Myocyte (in vitro differentiated cells): ENCODE data around the gene MTF1. TPM values are rescaled to one million over a fixed set of nuclear protein-coding genes. Genes with fewer than 3 reads are reported as not detected.
A peak's percentile ranks its signal among the peaks of the same experiment; 100 is the strongest.

Experiments
- DNase-seq: peaks from one replicate; pipeline ENCODE4 v3.0.0-alpha.2; 2012; ENCODE audit warnings: low read depth
- total RNA-seq: library from RNA; depleted of rRNA; stranded (reverse); fragments of >200 nt; gene quantifications from 2 replicates; pipeline ENCODE4 v1.2.3, GENCODE V29; 2014

The MTF1 gene
- total RNA-seq, 1 donor from 2014 or later = 2.1 TPM

DNA sequence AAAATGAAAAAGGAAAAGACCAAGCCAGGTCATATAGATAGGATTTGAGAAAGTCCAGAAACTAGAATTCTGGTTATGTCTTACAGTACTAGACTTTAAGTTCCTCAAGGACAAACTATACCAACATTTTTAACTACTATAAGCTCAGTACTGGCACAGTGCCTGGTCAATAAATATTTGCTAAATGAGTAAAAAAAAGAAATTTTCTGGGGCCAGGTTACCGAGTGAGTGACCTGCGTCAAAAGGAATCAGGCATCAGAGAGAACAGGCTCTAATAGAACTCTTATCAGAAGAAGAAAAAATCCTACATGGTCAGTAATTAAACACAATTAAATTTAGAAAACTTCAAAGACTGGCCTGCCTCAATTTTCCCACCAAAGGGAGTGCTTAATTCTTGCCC lies 27.6 kb downstream of the MTF1 start:
- no peak for DNase-seq

DNA sequence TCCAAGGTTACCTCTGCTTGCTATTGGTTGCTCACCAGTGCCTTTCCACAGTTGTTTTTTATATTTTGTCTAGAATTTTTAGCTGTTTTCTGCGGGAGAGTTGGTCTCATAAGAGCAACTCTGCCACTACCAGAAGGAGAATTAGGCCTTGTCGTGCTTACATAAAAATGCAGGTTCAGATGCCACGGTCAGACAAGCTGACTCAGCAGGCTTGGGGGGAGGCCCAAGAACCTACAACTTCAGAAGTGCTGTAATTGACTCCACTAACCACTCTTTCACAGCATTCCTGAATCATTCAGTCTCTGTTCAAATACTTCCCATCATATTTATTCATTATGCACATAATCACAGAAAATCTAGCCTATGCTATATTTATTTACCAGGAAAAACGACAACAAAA lies 28.3 kb downstream of the MTF1 start:
- DNase-seq = no peak

DNA sequence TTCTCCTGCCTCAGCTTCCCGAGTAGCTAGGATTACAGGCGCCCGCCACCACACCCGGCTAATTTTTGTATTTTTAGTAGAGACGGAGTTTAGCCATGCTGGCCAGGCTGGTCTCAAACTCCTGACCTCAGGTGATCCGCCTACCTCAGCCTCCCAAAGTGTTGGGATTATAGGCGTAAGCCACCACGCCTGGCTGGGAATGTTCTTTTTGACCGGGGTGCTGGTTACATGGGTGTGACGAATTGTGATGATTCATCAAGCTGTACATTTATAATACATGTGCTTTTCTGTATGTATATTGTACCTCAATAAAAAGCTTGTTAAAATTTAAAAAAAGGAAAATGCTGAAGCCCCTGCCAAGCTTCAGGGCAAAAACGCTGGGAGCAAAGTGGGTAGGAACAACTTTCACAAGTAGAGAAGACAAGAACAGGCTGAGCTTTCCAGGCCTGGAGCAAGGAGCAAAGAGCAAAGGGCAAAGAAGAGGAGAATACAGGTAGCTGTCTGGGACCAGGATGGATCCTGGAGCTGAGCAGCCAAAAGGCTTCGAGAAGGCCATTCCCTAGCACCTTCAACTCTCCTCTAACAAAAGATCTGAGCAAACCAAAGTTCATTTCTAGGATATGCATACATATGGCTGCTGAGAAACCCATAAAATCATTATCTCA lies 30.9 kb downstream of the MTF1 start:
- DNase-seq = no peak

DNA sequence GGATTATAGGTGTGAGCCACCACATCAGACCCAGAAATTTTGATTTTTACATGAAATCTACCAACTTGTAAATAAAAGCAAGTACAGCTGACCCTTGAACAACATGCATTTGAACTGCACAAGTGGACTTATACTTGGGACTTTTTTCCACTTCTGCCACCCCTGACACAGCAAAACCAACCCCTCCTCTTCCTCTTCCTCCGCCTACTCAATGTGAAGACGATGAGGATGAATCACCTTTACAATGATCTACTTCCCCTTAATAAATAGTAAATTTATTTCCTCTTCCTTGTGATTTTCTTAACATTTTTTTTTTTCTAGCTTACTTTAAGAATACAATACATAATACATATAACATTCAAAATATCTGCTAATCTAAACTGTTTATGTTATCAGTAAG lies 33.9 kb downstream of the MTF1 start:
- DNase-seq = no peak

DNA sequence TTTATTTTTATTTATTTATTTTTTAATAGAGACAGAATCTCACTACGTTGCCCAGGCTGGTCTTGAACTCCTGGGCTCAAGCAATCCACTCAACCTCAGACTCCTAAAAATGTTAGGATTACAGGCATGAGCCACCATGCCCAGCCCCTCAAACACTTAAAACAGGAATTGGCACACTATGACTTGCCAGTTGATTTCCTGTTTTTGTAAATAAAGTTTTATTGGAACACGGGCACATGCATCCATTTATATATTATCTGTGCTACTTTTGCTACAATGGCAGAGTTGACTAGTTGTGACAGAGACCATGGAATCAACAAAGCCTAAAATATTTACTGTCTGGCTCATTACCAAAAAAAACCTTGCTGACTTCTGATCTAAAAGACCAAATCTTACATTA lies 35.4 kb downstream of the MTF1 start:
- DNase-seq = no peak

DNA sequence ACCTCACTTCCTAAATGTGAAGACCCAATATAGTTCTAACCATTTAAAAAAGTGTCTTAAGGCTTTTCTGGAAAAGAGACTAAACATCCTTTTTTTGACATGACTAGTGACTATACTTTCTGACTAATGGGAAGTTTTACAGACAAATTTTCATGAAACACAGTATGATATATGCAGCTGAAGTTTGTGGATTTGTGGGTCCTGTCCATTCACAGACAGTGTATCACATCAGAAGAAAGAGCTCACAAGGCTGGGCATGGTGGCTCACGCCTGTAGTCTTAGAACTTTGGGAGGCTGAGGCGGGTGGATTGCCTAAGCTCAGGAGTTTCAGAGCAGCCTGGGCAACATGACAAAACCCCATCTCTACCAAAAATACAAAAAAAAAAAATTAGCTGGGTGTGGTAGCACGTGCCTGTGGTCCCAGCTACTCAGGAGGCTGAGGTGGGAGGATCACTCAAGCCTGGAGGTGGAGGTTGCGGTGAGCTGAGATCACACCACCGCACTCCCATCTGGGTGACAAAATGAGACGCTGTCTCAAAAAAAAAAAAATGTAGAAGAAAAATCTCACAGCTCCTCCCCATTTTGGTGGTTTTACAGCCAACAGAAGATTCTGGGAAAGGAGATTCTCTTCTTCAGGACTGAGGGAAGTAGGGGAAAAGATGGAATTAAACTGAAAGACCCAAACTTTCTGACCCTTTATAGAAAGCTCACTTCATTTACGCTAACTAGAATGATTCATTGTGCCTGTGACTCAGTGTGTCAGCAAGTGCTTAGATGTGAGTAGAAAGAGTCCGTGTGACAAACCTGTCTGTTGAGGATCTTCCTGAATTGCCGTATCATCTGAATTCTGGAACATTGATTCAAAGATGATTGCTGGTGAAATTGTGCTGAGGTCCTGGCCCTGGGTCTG lies 36.2 kb downstream of the MTF1 start:
- no peak for DNase-seq

DNA sequence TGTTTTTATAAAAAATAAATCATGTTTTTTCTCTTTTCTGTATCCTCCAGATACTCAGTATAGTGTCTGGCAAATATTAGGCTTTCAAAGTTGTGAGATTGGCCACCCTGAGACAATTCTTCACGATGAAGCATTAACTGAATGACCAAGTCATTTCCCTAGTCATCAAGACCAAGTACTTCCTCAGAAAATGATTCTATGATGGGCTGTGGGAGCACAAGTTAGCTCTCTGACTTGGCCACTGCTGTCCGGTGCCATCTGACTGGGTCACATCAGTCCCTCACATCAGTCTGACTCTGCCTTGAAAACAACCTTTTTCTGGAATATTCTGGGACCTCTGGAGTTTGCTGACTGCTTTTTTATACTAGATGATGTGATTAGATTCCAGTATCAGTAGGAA lies 37.9 kb downstream of the MTF1 start:
- no peak for DNase-seq

DNA sequence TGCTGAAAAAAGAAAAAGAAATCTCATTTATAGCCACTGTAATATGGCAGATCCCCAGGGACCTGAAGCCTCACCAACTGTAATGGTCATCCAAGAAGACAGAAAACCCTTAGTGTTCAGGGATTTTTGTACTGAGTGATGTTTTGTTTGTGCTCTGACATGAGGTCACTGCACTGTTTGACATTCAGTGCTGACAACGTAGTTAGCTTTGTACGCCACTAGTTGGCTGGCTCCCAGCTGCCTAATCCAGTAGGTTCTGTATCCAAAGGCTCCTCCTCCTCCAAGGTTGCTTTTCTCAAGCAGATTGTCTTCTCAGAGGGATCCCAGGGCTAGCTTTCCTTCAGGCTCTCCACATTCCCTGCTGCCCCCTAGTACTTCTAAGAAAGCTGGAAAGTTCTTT lies 41.9 kb downstream of the MTF1 start:
- DNase-seq = no peak

DNA sequence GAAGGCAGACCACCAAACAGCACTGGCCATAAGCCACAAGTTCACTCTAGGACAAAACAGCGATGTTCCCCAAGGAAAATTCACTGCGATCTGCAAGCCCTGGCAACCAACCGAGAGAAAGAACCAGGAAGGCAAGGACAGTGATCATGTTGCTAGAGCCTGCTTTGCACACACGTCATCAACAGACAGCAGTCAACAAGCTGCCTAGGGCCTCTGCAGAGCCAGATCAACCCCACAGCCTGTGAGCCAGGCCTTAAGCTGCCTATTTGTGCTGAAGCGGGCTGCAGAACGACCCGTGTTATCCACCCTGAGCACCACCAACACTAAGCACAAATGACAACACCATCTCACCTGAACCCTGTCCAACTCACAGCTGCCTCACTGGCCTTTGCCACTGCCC lies 45.1 kb downstream of the MTF1 start:
- no peak for DNase-seq

DNA sequence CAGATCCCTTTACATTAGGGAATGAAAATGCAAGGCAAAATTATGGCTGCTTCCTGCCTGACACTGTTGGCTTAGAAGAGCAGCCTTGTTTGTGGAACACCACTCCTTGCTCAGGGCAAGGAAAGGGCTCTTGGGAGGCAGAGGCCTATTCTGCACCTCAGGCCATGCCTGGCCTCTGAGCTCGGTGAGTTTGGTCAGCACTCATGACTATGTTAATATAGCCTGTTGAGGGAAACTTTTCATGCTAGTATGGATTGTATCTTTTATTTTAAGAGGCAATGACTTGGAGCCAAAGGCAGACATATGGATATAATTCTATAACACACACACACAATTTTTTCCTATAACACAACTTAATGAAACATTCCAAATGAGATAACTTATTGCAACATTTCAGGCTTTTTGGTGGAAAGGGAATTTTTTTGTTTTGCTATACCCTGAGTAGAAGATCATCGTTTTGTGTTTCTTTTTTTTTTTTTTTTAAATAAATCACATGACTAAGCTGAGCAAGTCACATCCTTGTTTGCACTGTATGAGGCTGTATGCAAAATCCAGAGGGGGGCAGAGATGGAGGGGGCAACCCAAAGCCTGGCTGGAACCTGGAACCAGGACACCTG lies 45.8 kb downstream of the MTF1 start:
- DNase-seq = no peak

DNA sequence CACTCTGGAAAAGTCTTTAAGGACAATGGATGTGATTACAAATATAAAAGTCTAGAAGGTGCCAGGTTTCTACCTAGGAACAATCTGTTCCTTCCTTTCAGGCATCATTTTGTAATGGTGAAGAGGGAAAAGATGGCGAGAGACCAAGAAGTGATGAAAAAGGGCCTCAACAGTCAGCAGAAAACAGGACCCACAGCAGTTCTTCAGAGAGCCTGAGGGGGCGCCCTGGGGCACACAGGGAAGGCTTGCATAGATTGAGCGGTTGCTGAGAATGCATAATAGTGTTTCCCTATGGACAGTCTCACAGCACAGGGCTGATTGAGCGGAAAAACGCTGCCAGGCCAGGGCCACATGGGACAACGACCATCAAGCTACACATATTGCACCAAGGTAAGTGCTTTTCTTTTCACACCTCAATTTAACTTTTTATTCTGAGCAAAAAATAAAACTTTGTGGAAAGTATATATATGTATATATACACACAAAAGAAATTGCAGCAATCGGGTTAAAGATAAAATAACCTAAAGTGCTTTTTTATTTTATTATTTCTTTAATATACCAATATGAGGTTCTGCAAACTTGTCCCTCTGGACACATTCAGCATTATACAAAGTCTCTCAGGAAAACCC lies 48.3 kb downstream of the MTF1 start:
- DNase-seq = peak; percentile 67

DNA sequence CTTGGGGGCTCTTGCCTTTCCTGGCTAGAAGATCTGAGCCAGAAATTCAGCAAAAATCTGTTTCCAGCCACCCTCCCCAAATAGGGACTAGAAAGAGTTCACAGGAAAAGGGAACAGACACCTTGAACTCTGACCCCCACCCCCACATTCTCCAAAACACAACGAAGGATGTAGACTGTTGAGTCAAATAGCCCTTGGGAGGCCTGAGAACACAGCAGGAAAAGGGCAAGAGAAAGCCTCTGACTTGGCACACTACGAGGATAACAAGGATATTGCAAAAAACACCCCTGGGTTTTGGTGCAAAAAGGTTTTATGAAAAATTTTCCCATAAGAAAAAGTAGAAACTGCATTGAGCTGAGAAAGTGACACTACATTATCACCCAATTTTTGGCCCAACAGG lies 49.5 kb downstream of the MTF1 start:
- no peak for DNase-seq

DNA sequence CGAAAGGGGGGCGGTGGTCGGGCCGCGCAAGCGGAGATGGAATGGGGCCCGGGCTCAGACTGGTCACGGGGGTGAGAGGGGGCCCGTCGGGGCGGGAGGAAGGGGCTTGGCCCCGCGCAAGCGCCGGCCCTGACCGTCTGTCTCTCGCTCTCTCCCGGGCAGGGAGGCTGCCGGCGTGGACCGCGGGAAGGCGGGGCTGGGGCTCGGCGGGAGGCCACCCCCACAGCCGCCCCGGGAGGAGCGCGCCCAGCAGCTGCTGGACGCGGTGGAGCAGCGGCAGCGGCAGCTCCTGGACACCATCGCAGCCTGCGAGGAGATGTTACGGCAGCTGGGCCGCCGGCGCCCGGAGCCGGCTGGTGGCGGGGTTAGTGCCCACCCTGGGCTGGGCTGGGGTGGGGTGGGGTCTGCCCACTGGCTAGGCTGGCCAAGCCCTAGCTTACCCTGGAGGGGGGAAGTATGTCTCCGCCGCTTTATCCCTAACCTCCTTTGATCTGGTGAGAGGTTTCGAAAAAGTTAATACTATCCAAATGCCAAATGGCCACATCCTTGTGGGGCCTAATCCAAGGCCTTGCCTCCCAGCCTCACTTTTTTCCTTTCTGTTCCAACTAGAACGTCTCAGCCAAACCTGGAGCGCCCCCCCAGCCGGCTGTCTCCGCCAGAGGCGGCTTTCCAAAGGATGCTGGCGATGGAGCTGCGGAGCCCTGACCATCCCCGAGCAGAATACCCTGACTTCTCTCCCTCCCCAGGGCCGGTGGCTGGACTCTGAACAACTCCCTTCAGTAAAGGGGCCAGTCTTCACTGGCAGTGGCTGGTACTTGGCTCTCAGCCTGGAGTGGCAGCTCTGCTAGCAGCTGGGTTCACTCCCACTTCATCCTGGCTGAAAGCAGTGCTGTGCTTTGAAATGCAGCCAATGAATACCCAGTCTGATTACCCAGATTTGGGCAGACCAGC lies 50.7 kb downstream of the MTF1 start:
- peak; percentile 90 for DNase-seq

DNA sequence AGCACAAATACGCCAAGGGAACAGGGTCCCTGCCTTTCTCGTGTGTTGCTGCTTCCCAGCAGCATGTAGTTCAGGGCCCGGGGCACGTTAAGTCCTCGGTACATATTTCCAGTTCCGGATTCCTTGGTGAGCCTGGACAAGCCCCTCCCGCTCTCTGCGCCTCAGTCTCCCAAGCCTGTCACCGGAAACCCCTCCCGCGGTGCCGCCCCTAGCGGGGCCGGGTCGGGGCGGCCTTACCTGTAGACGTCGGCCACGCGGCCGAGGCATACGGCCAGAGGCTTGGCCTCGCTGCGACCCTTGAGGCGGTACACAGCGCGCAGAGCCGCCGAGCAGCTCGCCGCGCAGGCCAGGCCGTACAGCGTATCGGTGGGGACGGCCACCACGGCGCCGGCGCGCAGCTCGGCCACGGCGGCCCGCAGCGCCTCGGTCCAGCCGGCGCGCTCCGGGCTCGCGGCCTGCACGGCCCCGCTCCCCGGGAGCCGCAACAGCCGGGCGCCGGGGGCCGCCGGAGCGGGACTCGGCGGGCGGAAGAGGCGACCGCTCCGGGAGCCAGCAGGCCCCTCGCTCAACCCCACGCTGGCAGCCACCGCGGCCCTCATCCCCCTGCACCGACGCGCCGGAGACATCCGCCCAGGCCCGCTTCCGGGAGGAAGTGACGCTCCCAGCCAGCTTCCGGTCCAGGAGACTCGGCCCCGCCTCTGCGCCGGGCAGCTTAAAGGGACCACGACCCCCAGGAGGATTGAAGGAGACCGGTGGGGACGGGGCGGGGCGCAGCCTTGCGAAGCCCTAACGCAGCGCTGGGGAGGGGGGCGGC lies 51.6 kb downstream of the MTF1 start, which contains the start of the genes C1orf122 and YRDC:
TSS of gene C1orf122 (plus strand) at position 236 of the 814 bp plus-strand sequence. CDS start 615 bp downstream, outside the sequence.
TSS of gene YRDC (minus strand) at position 654 of the 814 bp plus-strand sequence. CDS start at position 626, 28 bp downstream.
- peak; percentile 96 for DNase-seq

DNA sequence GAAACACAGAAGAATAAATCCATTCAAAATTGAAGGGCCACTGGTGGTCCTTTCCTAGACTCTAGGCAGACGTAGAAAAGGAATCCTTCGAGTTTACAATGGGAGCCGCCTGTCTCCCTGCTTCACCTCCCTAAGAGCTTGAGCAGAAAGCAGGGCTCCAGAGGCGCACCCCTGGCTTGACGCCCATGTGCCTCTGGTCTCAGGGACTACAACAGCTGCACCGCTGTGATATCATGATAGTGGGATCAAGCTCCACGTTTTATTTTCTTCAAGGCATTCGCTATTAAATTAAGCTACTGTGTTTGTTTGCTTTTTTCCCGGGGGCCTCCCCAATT lies 52.2 kb downstream of the MTF1 start:
- DNase-seq = peak; percentile 53

DNA sequence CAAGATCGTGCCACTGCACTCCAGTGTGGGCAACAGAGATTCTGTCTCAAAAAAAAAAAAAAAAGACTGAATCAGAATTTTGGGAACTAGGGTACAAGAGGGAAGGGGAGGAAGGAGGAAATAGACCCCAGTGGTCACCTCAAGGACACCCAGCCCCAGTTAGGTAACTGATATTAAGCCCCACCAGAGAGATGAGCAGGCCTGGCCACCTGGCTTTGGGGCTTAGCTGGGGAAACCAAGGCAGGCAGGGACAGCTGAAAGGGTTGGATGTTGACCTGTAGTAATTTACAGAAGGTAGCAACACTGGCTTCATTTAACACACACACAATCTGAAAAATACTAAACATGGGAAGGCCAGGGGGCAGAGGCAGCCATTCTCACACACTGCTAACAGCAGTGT lies 57.0 kb downstream of the MTF1 start:
- DNase-seq = no peak

DNA sequence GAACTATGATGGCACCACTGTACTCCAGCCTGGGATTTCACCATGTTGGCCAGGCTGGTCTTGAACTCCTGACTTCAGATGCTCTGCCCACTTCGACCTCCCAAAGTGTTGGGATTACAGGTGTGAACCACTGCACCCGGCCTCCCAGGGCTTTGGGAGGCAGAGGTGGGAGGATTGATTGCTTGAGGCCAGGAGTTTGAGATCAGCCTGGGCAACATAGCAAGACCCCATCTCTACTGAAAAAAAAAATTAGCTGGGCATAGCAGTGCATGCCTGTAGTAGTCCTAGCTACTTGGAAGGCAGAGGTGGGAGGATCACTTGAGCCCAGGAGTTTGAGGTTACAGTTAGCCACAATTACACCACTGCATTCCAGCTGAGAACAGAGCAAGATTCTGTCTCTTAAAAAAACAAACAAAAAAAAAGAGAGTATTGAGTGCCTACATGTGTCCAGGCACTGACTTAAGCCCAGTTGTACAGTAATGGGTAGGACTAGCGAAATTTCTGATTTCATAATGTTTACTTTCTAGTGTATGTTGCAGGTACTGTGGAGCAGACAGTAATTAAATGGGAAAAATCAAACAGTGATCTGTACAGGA lies 61.5 kb downstream of the MTF1 start:
- DNase-seq = peak; percentile 40

DNA sequence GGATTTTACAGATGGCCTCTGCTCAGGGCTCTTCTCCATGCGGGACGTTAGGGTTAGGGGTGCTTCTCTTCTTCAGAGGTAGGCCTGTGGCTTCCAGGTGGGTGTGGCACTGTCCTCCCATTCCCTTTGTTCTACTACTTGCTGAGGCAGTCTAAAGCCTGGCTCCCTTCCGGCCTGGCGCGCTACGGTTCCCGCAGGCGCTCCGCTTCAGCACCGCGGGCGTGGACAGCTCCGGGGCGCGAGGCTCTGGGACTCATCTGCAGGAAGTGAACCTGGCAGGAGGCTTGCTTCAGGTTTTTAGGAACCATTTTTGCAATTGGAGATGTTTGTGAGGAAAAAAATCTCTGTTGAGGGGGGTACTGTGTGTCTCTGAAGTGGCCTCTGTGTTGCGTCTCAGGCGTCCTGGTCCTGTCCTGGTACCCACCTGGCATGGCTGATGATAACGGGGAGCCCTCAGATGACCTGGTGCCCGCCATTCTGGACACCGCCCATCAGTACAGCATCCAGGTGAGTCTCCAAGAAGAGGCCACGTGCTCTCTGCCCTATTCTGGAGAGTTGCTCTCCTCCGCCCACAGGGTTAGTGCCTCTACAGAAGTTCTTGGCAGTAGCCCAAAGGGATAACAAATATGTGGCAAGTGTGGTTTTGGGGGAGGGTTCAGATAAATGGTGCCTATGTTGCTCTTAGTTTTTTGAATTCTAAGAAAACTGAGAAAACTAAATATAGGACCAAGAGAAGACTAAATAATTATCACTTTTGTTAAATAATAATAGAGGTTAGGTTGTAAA lies 63.9 kb downstream of the MTF1 start:
- peak; percentile 21 for DNase-seq
